K562 (cell line): ENCODE measurements around the gene SLC44A1. TPM values are rescaled to one million over a fixed set of nuclear protein-coding genes. Genes with fewer than 3 reads are reported as not detected.

Experiments used
- ATAC-seq: fragments of 200-7000 bp; cut with Tn5 transposase; 3 replicates; pipeline ENCODE4 v1.9.1; 2020; ENCODE audit warnings: moderate library complexity
- BruUV-seq: library from RNA; stranded (reverse); fragments of 400-500 nt; replicated peaks from 2 replicates; lab custom pipeline; 2021; lab: Mats Ljungman, UMichigan
- CTCF ChIA-PET: fragments of 300-600 bp; formaldehyde crosslinking; extraction: SDS; loops from one replicate; lab custom pipeline; 2021; ENCODE audit warnings: low intra/inter-chr PET ratio; lab: Yijun Ruan, JAX
- POLR2A ChIA-PET: fragments of 300-600, 350-650 bp; sonication (Branson Sonifier 250); formaldehyde crosslinking; extraction: SDS; loops from one replicate; lab custom pipeline; 2021; ENCODE audit warnings: antibody characterized with exemption, inconsistent platforms; lab: Yijun Ruan, JAX
- DNase-seq, 4 experiments: peaks; one replicate each; pipeline versions ENCODE4 v3.0.0 to v3.0.0-alpha.2; 2011 to 2018; ENCODE audit warnings: low spot score in 3 of 4, mixed read lengths in 3 of 4; ENCODE audit errors: extremely low read depth in 1 of 4
- FAIRE-seq: peaks from 2 replicates; lab custom pipeline; 2011; peaks lifted over from hg19 to GRCh38; lab: Jason Lieb, UNC
- H2AFZ ChIP-seq: 2 replicates; pipeline ENCODE4 v1.6.0; 2011; ENCODE audit warnings: low read depth, low read length, control low read depth, inconsistent platforms
- H3K27ac ChIP-seq: fragments of 200-600 bp; 3 replicates; pipeline ENCODE4 v1.8.0; 2011; ENCODE audit warnings: low read depth, mild to moderate bottlenecking, control low read depth, inconsistent platforms, low read length, moderate library complexity, mixed read lengths; ENCODE audit errors: extremely low read depth
- H3K27me3 ChIP-seq, 2 experiments: fragments of 300-600 bp in 1 of 2; 2 replicates in 1 of 2; 3 replicates in 1 of 2; pipeline versions ENCODE4 v1.6.0 to v1.8.0; 2011; ENCODE audit warnings: inconsistent platforms in 2 of 2, low read length in 2 of 2, mild to moderate bottlenecking in 1 of 2, mixed read lengths in 1 of 2, moderate library complexity in 1 of 2; ENCODE audit not compliant: control insufficient read depth in 2 of 2, insufficient read depth in 2 of 2
- H3K36me3 ChIP-seq: fragments of 300-600 bp; 3 replicates; pipeline ENCODE4 v1.8.0; 2011; ENCODE audit warnings: mild to moderate bottlenecking, low read length, inconsistent platforms; ENCODE audit not compliant: control insufficient read depth, insufficient read depth
- H3K4me1 ChIP-seq, 2 experiments: fragments of 200-600 bp in 1 of 2; replicated peaks in 1 of 2; 2 replicates in 1 of 2; 3 replicates in 1 of 2; pipeline versions ENCODE4 v1.5.1 to v1.8.0; 2011; ENCODE audit warnings: inconsistent platforms in 2 of 2, low read length in 2 of 2, mild to moderate bottlenecking in 1 of 2, mixed read lengths in 1 of 2, moderate library complexity in 1 of 2; ENCODE audit not compliant: control insufficient read depth in 2 of 2, insufficient read depth in 2 of 2
- H3K4me2 ChIP-seq: 2 replicates; pipeline ENCODE4 v1.6.1; 2011; ENCODE audit warnings: low read length, control low read depth, inconsistent platforms, mixed read lengths; ENCODE audit not compliant: insufficient read depth
- H3K4me3 ChIP-seq: fragments of 200-600 bp; sonication (generic), shearing (Covaris generic); 2 replicates; pipeline ENCODE4 v1.5.1; 2016; ENCODE audit warnings: control low read depth, inconsistent platforms
- H3K79me2 ChIP-seq: fragments of 200-600 bp; 3 replicates; pipeline ENCODE4 v1.8.0; 2011; ENCODE audit warnings: low read length, inconsistent platforms; ENCODE audit not compliant: control insufficient read depth, insufficient read depth
- H3K9ac ChIP-seq, 2 experiments: 2 replicates each; pipeline versions ENCODE4 v1.6.0 to v1.6.1; 2011; ENCODE audit warnings: low read depth in 2 of 2, low read length in 2 of 2, control low read depth in 1 of 2, inconsistent platforms in 1 of 2, mild to moderate bottlenecking in 1 of 2, mixed read lengths in 1 of 2; ENCODE audit not compliant: insufficient read depth in 1 of 2
- H3K9me1 ChIP-seq: one replicate; pipeline ENCODE4 v1.6.0; 2011; ENCODE audit warnings: inconsistent platforms, mild to moderate bottlenecking, low read length, moderate library complexity; ENCODE audit not compliant: control insufficient read depth, insufficient read depth
- H3K9me3 ChIP-seq: replicated peaks from 2 replicates; pipeline ENCODE4 v1.5.1; 2011; ENCODE audit warnings: low read depth, low read length, inconsistent platforms; ENCODE audit not compliant: control insufficient read depth, insufficient read depth
- H4K20me1 ChIP-seq: replicated peaks from 2 replicates; pipeline ENCODE4 v1.6.1; 2011; ENCODE audit warnings: low read length, inconsistent platforms, mixed read lengths; ENCODE audit not compliant: control insufficient read depth, insufficient read depth
- ATF1 ChIP-seq, 2 experiments: fragments of 450-650 bp in 1 of 2; IDR thresholded peaks; 2 replicates each; pipeline ENCODE4 v1.6.1; 2016; ENCODE audit warnings: missing compliant biosample characterization in 1 of 2, missing genetic modification characterization in 1 of 2
- CEBPG ChIP-seq, 3 experiments: fragments of 200-800 bp in 1 of 3; sonication (Bioruptor generic) in 1 of 3; sonication (generic) in 1 of 3; formaldehyde crosslinking in 1 of 3; IDR thresholded peaks in 2 of 3; conservative IDR thresholded peaks in 1 of 3; 2 replicates each; pipeline versions ENCODE4 v1.6.1 to v1.8.0; 2016 to 2022; ENCODE audit warnings: missing compliant biosample characterization in 2 of 3, missing genetic modification characterization in 2 of 3, mild to moderate bottlenecking in 1 of 3, missing genetic modification reagents in 1 of 3
- LCOR ChIP-seq: sonication (generic); formaldehyde crosslinking; IDR thresholded peaks from 2 replicates; pipeline ENCODE4 v1.8.0; 2022; ENCODE audit warnings: mild to moderate bottlenecking, missing genetic modification reagents
- PCBP2 ChIP-seq: fragments of 200-400 bp; formaldehyde crosslinking; IDR thresholded peaks from 2 replicates; pipeline ENCODE4 v1.6.1; 2018; ENCODE audit warnings: low read length, low read depth, mild to moderate bottlenecking, moderate library complexity; ENCODE audit not compliant: poor library complexity, severe bottlenecking
- RNF2 ChIP-seq: sonication (generic); IDR thresholded peaks from 2 replicates; pipeline ENCODE4 v1.6.1; 2016
- SIN3B ChIP-seq: fragments of 450-650 bp; IDR thresholded peaks from 2 replicates; pipeline ENCODE4 v1.6.1; 2017; ENCODE audit warnings: low read depth, mild to moderate bottlenecking, moderate library complexity
- SPI1 ChIP-seq: IDR thresholded peaks from 2 replicates; pipeline ENCODE4 v1.6.1; 2011; ENCODE audit warnings: low read depth, low read length, control low read depth, borderline replicate concordance
- WGBS: fragments of 100-300 bp; shearing (Covaris generic); methylation state at CpG from one replicate; pipeline ENCODE4 v1.1.6; 2016; ENCODE audit warnings: low coverage, mixed read lengths; ENCODE audit not compliant: insufficient coverage; ENCODE audit errors: missing lambda C conversion rate; 5-methylcytosine and 5-hydroxymethylcytosine counted together
- in situ Hi-C: fragments of 300-500 bp; cut with MboI; formaldehyde crosslinking; loops from 4 replicates; pipeline ENCODE4 v1.15.0; 2018; ENCODE audit warnings: inconsistent platforms, mixed read lengths
- intact Hi-C: fragments of 100-400 bp; cut with micrococcal nuclease; formaldehyde crosslinking; loops from 2 replicates; pipeline ENCODE4 v1.14.2; 2022
- polyA plus RNA-seq, 8 experiments: library from polyadenylated mRNA; depleted of rRNA in 4 of 8; stranded (reverse) in 5 of 8; unstranded in 3 of 8; fragments of >200 nt; fragmentation: Nextera tagmentation in 2 of 8; fragmentation: Illumina TruSeq in 1 of 8; extraction: Ambion mirVana in 2 of 8; extraction: Trizol in 1 of 8; gene quantifications; 2 replicates each; pipeline versions ENCODE4 v1.2.1 to v1.2.3, GENCODE V29; 2011 to 2014; ENCODE audit warnings: inconsistent platforms in 1 of 8, missing spikeins in 1 of 8
- total RNA-seq, 7 experiments: library from RNA; depleted of rRNA in 6 of 7; stranded (reverse); fragments of >200 nt in 6 of 7; fragmentation: Illumina TruSeq in 2 of 7; extraction: Trizol in 2 of 7; gene quantifications; 2 replicates each; pipeline versions ENCODE4 v1.2.1 to v1.2.3, GENCODE V29; 2011 to 2021; ENCODE audit warnings: low replicate concordance in 1 of 7

Gene SLC44A1
- total and polyA plus RNA-seq, 9 of the 15 experiments (the other 6 are each of a cell fraction or from before 2014, with no cell fraction given): 0.11 to 0.59 (median 0.30) TPM

- in situ Hi-C loops: no loop called here
- H3K79me2 ChIP-seq: no peaks in the 10 kb centered on the region
- TF ChIP-seq CEBPG (CRISPR knock-in tag; IDR thresholded peaks at IDR 0.05) (no peak), CEBPG (tag; conservative IDR thresholded peaks at IDR 0.05 in 1 of 2, IDR thresholded peaks at IDR 0.05 in 1 of 2) (peak in 1 of 2 experiments; percentile 61; a peak in 1 of 4 replicates), PCBP2 (no peak)
- no peak overlapping the region for H3K4me3 ChIP-seq
- H3K4me1 ChIP-seq: no peaks in the 10 kb centered on the region; a peak in 1 of 5 replicates
- H3K9ac ChIP-seq: no peak overlapping the region
- no peaks in the 10 kb centered on the region for H3K36me3 ChIP-seq
- BruUV-seq: no TSS peak
- no peak overlapping the region for H2AFZ ChIP-seq
- no peak for ATAC-seq
- ChIA-PET CTCF (no interaction called here), POLR2A (interaction anchor here (1.2 kb wide), 1 partner anchor 11 kb away, joined by 3 read pairs; no protein-coding TSS in a partner anchor)
- H3K27ac ChIP-seq: no peak overlapping the region
- intact Hi-C loops: no loop called here
- H4K20me1 ChIP-seq: no peaks in the 10 kb centered on the region
- H3K9me1 ChIP-seq: no peaks in the 10 kb centered on the region
- H3K27me3 ChIP-seq: peaks cover 0 to 4% of the 10 kb centered on the region in 2 experiments; a peak in 1 of 5 replicates
- no peak overlapping the region for H3K4me2 ChIP-seq
- no peak for FAIRE-seq
- 0% methylated on average over 1 of the region's 1 CpG for WGBS
- DNase-seq: no peak
- no peaks in the 10 kb centered on the region for H3K9me3 ChIP-seq
These were observed 47.0 kb downstream of the SLC44A1 start for GRCh38 chr9:105291422-105291859.

GRCh38 chr9:105291938-105292337 is 47.5 kb downstream of the SLC44A1 start:
- H3K4me2 ChIP-seq: no peak overlapping the region
- no peak overlapping the region for H3K4me3 ChIP-seq
- BruUV-seq: no TSS peak

More at GRCh38 chr9:105291938-105292337, 47.5 kb downstream of the SLC44A1 start:
- ATAC-seq (no peak), DNase-seq (no peak), FAIRE-seq (no peak)
- no peaks in the 10 kb centered on the region; a peak in 1 of 5 replicates for H3K4me1 ChIP-seq
- no peak overlapping the region for H3K27ac ChIP-seq
- 10% methylated on average over 2 of the region's 2 CpGs for WGBS
- H3K9me3 ChIP-seq: no peaks in the 10 kb centered on the region
- in situ Hi-C loops: no loop called here
- intact Hi-C loops: no loop called here
- ChIA-PET POLR2A (interaction anchor here (1.2 kb wide), 1 partner anchor 11 kb away, joined by 3 read pairs; no protein-coding TSS in a partner anchor), CTCF (no interaction called here)
- H3K79me2 ChIP-seq: no peaks in the 10 kb centered on the region
- H3K9me1 ChIP-seq: no peaks in the 10 kb centered on the region
- H3K9ac ChIP-seq: no peak overlapping the region
- H3K36me3 ChIP-seq: no peaks in the 10 kb centered on the region
- no peaks in the 10 kb centered on the region for H4K20me1 ChIP-seq
- H3K27me3 ChIP-seq: peaks cover 0 to 4% of the 10 kb centered on the region in 2 experiments; a peak in 1 of 5 replicates
- TF ChIP-seq LCOR (CRISPR knock-in tag) (no peak), SIN3B (no peak), ATF1 (CRISPR knock-in tag; IDR thresholded peaks at IDR 0.05) (no peak), ATF1 (tag; IDR thresholded peaks at IDR 0.05) (no peak), RNF2 (no peak), SPI1 (no peak)
- H2AFZ ChIP-seq: no peak overlapping the region
